Medulla oblongata (tissue), 1 donor: ENCODE measurements around the gene RHEB.

ENCODE experiments used
- DNase-seq: peaks from one replicate; pipeline ENCODE4 v3.0.0-alpha.2; 2015; ENCODE audit errors: extremely low spot score

Gene RHEB

DNA sequence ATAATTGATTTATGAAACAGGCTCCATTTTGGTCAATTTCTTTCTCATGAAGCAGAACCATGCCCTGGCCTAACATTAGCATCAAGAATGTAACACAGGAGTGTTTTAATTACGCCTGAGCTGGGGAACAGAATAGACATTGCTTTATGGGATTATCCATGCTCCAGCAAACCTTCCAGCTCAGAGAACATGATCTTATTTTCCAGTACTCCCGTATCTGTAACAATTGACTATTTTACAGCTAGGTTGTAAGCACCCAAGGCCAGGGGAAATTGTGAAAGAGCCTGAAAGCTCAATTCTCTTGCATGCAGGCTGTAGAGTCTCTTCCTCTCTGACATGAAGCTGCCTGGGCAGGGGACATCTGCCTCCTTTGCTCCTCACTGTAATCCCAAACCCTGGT lies 49.0 kb downstream of the RHEB start:
- DNase-seq = peak; percentile 28

DNA sequence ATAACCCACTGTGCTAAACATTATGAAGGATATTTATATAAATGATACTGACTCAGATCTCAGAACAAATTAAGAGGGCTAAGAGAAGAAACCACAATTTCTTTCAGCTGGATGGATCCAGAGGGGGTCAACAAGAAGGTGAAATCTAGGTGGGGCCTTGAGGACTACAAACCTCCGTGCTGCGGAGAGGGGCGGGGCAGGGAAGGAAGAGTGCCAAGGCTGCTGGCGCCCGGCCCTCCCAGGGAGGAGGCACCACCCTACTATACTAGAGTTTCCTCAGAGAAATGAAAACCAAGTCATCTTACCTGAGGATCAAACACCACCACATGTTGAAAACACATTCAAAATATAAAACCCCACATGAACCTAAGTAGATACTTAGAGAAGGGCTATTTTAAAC lies 50.4 kb downstream of the RHEB start:
- DNase-seq = no peak

DNA sequence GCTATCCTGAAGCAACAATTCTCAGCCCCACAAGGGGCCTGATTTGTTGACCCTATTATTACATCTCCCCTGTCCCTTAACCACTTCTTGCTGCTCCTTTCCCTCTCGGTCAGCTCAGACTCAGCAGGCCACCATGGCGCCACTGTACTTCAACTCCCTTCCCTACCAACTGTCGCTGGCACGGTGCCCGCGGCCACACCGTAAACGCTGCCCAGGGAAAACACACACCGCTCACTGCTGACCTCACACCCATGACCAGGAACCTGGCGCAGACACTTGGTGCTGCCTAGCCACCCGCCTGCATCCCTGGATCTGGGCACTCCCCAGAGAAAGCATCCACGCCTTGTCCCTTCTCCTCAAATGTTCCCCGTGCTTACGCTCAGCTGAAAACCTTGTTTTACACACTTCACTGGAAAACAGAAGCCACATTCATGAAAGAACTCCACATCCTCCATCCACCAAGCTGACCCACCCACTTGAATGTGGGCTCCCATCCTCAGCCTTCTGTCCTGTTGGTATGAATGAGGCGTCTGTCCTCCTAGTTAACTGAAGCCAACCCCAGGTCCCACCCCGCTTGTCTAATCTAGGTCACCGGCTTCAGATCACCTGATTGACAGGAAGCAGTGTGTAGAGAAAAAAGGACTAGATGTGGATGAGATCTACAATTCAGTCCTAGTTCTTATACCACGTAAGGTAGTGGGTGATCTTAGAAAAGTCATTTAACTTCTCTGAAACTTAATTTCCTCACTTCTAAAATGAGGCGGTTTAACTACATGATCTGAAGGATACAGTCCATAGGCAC lies 51.3 kb downstream of the RHEB start:
- DNase-seq = peak; percentile 45

DNA sequence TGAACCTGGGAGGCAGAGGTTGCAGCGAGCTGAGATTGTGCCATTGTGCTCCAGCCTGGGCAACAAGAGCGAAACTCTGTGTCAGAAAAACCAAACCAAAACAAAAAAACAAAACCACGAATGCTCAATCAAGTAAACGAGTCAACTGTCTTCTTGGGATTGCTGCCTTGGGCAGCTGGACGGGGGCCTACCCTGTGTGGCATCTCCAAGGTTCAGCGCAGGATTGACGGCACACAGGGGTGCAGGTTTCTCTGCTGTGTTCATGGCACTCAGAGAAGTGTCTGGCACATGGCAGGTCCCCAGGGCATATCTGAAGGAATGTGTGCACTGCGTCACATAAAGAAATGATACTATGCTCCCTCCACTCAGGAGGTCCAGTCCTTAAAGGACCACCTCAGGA lies 54.5 kb downstream of the RHEB start:
- DNase-seq = no peak

DNA sequence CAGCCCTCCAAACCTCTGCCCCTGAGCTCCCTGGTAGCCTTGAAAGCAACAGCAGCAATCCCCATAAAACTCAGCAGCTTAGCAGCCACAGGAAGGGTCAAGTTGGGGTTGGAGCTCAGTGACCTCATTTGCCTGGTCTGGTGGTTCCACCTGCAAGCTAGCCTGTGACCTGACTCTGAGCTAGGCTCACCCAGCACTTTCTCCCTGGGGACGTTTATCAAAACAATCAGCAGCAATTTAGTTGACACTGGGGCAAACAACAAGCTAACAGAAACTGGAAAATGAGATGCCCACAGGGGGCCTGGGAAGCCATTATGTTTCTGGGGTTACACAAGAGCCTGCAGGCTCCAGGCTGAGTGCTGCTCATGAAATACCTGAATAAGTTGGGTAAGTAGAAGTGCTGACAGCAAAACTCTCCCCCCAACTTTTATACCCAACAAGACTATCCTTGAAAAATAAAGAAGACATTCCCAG lies 57.4 kb downstream of the RHEB start:
- no peak for DNase-seq

DNA sequence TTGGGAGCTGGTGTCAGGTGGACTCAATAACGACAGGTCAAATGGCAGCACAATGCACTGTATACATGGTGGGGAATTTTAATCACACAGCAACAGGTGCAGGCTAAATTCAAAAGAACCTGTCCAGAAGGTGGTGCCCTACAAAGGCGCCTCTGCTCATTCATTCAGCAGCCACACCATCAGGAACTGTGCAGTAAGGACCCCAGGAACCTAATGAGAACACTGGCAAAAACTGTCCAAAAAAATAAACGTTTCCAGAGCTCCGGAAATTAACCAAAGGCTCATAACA lies 57.8 kb downstream of the RHEB start:
- no peak for DNase-seq

DNA sequence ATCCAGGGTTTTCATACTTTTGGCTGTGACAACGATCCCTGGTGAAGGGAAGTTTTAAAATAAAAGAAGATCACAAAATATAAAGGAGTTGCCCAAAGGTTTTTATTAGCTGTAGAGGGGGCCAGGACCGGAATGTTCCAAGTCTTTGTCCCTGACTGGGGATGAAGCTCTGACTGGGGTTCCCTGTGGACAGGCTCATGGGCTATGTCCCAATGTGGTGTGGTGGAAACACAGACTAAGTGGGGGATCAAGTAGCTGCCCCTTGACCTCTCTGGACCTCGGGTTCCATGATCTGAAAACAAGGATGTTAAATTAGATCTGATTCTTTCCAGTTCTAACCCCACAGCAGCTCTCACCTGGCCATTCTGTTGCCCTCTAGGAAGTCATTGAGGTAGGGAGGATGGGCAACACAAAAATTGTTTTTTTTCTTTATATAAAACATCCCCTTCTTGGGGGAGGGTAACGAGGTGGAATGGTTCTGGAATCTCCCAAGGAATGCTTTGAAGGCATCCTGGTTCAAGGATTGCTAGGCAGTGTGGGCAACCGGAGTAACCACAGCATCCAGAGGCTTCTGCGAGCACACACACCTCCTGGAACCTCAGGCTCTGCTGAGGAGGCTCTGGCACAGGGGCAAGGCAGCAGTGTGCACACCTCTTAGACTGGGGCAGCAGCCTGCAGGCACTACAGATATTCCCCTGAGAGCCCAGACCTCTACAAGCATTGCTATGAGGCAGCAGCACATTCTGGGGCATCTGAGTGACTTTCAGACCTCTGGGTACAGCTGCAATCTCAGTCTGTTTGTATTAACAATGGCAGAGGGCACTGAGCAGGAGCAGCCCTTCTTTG lies 58.4 kb downstream of the RHEB start:
- DNase-seq = no peak

DNA sequence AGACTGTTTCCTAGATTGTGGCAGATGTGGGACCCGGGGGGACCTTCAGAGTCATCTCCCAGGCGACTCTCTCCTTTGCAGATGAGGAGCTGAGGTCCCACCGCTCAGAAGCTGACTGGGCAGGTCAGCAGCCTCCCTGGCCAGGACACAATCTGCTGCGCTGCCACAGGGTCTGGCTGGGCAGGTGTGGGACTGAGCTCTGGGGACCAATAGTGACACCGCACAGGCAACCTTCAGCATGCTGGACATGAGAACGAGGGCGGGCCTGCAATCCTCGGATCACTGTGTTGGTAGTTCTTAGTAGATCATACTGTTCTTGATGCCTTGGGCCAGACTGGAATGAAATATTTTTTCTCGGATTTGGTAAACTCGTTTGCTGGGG lies 59.2 kb downstream of the RHEB start:
- DNase-seq = peak; percentile 16

DNA sequence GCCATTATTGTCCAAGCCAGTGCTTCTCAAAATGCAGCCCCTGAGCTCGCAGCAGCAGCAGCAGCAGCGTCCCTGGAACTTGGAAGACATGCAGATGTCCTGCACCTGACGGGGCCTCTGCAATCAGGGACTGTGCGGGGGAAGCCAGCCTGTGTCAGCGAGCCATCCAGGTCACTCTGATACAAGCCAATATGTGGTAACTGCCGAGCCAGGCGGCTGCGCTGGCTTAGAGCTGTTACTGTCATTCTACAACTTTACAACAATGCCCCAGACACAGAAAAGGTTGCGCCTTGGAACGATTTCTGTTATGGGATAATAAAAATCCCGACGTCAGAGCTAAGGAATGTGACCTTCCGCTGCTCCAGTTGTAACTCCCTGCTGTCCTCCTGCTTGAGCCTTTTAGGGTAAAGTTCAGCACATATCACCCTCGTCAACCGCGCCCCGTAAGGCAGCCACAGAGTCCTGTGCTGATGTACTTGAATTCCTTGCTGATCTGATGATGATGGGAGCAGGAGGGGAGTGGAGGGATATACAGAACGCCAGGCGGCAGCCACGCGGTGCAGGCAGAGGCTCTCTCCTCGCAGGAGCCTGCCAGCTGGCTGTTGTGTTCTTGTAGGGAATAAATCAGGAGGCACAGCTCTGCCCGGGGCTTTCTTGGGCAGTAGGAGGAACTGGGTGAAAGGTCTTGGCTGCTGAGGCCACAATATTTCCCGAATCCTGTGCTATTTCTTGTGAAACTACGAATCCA lies 59.8 kb downstream of the RHEB start:
- peak; percentile 83 for DNase-seq

DNA sequence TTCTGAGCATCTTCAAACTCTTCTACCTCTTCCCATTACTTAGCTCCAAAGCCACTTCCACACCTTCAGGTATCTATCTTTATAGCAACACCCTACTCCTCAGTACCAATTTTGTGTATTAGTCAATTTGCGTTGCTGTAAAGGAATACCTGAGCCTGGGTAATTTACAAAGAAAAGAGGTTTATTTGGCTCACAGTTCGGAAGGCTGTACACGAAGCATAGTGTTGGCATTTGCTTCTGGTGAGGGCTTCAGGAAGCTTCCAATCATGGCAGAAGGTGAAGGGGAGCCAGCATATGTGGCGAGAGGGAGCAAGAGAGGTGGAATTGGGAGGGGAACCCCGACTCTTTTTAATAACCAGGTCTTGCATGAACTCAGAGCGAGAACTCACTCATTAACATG lies 62.2 kb downstream of the RHEB start:
- no peak for DNase-seq

DNA sequence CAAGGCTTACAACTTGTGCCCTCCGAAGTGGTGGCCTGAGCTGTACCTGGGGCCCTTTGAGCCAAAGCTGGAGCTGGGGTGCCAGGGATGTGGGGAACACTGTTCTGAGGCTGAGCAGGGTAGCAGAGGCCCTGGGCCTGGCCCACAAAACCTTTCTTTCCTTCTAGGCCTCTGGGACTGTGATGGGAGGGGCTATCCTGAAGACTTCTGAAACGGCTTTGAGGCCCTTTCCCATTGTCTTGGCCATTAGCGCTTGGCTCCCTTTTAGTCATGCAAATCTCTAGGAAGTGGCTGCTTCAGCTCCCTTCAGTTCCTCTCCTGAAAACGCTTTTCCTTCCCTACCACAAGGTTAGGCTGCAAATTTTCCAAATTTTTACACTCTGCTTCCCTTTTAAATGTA lies 62.9 kb downstream of the RHEB start:
- no peak for DNase-seq

DNA sequence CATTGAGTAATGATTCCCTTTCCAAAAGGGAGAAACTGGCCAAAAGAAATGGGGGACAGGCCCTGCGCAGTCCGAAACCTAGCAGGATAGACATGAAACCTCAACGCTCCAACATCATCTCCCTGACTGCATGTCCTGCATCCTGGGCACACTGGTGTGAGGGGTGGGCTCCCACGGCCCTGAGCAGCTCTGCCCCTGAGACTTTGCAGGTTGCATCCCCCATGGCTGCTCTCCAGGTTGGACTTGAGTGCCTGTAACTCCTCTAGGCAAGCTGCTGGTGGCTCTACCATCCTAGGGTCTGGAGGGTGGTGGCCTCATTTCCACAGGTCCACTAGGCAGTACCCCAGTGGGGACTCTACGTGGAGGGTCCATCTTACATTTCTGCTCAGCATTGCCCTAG lies 63.4 kb downstream of the RHEB start:
- no peak for DNase-seq

DNA sequence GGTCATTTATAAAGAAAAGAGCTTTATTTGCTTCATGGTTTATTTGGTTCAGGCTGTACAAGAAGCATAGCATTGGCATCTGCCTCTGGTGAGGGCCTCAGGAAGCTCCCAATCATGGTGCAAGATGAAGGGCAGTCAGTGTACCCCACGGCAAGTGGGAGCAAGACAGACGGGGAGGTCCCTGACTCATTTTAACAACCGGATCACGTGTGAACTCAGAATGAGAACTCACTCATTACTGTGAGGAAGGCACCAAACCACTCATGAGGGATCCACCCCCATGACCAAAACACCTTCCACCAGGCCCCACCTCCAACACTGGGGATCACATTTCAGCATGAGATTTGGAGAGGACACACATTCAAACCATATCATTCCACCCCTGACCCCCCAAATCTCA lies 64.0 kb downstream of the RHEB start:
- DNase-seq = no peak

DNA sequence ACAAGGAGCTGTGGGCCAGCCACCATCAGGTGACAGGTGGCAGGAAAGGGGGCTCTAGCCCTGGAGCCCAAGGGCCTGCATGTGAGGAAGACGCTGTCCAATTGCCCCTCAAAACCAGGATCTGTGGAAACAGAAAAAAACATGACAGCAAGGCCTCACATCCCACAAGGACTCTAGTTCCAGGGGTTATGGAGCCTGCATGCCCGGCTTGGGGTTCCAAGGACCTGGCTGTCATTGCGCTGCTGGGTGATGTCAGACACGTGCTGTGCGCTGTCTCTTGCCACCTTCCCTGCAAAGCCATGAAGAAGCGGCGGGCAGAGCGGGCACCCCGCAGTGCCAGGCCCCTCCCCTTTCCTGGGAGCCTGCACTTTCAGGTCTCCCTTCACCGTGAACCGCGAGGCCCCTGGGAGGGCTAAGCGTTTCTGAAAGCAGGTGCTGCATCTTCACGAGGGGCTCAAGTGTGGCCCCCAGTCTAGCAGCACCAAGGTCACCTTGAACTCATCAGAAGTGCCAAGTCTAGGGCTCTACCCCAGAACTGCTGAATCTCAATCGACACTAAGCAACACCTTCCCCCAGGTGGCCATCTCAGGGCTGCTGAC lies 64.7 kb downstream of the RHEB start:
- DNase-seq = no peak

DNA sequence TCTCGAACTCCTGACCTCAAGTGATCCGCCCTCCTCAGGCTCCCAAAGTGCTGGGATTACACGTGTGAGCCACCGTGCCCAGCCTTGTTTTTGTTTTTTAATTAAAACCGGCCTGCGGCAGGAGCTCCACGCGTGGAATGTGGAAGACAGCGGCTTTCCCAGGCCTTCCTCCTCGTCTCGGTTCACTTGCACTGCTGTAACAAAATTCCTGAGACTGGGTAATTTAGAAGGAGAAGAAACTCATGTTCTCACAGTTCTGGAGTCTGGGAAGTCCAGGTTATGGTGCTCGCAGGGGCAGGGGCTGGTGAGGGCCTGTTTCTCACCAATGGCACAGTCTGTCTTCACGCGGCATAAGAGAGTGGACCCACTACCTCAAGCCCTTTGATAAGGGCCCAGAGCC lies 65.4 kb downstream of the RHEB start:
- no peak for DNase-seq

DNA sequence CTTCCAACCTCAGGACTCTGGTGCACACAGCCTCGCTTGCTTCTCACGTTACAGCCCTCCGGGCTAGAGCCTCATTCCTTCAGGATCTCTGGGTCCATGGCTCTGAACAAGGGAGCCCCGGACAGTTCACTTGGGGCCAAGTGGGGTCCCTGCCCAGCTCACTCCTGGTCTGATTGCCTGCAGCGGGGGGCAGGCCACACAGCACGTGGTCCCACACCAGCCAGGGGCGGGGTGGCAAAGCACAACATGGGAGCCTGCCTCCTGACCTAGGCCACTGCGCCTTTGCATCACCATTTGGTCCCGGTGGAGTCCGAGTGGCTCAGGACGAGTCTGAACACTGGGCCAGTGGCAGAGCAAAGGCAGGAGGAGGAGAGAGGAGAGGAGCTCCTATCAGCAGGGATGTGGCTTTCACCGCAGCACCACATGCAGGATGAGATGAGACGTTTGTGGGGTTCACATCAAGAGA lies 66.3 kb downstream of the RHEB start:
- no peak for DNase-seq

DNA sequence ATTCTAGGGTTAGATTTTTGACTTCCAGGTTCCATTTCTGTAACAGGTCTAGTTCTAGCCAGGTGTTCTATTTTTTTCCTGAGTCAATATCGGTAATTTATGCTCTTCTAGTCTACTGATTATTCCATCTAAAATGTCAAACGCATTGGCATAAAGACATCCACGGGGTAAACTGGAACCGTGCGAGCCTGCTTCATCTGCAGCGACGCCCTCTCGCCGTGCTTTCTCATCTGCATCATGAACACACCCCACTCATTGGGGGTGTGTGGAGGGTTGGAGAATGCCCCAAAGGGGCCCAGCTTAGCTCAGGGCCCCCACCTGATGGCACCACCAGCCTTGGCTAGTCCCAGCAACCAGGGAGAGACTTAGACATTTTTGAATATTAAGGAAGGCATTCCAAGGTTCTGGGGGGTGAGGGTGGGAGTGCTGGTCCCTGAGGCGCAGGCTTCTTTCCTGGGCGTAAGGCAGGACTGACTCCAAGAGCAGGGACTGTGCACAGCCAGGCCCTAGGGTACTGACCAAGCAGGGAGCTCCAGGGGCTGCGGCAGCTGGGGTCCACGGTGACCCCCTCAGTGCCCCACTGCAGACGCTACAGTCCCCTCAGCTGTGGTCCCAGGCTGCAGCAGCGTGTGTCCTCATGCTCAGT lies 66.9 kb downstream of the RHEB start:
- no peak for DNase-seq

DNA sequence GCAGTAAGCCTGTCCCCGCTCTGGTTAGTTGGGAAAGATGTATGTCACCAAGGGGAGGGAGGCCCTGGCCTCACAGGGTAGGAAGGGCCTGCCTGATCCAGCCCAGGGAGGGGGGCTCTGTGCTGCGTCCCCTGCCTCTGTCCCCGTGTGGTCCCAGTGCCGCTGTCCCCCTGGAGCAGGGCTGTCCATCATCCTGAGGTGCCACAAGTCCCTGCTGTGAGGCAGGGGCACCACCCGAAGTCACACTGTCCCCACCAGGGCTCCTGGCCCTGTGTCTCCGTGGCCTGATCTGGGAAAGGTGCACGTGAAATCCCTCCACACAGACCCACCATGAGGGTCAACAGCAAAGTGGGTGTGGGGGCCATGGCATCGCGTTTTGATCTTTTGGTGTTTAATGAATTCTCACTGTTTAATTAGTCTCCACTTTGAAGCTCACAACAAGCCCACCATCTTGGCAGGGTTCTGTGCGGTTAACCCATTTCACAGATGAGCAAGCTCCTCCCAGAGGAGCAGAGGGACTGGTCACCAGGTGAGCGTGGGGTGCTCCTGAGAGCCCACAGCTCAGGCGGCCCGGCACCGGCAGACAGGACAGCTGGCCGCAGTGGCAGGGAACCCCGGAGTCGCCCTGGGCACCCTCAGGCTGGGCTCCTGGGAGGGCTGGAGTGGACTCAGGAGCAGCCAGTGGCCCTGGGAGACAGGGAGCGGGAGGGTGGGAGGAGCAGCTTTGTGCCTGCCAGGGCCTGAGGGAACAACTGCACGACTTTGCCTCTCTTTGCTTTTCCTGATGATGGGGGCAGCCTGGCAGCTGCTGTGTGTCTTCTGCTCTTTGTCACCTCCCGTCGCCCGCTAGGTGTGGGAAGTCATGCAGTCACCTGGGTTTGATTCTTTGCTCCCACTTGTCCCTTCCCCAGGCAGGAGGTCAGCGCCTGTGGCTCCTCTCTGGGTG lies 67.8 kb downstream of the RHEB start:
- no peak for DNase-seq

DNA sequence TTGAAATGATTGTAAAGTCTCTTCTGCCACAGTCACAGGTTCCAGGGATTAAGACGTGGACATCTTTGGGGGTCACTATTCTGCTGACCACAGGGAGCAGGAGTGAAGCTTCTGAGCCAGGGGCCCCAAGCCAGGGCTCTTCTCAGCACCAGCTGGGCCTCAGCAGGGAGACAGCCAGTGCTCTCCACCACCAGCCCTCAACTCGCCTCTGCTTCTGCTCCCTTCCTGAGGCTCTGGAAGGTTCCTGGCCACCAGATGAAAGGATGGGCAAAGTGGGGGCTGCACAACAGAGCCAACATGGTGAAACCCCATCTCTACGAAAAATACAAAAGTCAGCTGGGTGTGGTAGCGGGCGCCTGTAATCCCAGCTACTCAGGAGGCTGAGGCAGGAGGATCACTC lies 68.5 kb downstream of the RHEB start:
- DNase-seq = no peak

DNA sequence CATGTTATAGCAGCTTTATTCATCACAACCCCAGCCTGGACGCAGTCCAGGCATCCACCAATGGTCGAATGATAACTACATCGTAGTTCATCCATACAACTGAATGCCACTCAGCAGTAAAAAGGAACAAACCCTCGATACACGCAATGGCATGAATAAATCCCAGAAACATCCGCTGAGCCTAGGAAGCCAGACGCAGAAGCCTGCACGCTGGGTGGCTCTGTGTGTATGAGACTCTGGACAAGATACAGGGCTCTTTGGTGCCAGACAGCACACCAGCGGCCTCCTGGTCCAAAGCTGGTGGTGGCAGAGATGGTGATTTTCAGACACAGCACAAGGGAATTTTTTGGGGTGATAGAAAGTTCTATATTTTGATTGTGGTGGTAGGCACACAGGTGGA lies 69.7 kb downstream of the RHEB start:
- no peak for DNase-seq
